Measurements from ENCODE around the gene SERINC5. TPM values are rescaled to one million over a fixed set of nuclear protein-coding genes. Genes with fewer than 3 reads are reported as not detected.

The SERINC5 gene
- total RNA-seq, 4 donors from 2014 or later: 9.5 to 54.5 (median 22.4) TPM

- Histone ChIP-seq H3K4me3 (no peak overlapping the region), H3K27ac (peak overlapping the region; percentile 10 to 28), H3K4me1 (no peaks in the 10 kb centered on the region), H3K27me3 (no peaks in the 10 kb centered on the region), H3K36me3 (no peaks in the 10 kb centered on the region), H3K9me3 (no peaks in the 10 kb centered on the region)
- no peak for DNase-seq
- no peak for TF ChIP-seq CTCF (IDR thresholded peaks at IDR 0.05)
- TF ChIP-seq POLR2A (IDR thresholded peaks at IDR 0.05): no peak
- intact Hi-C loops (cut with DNase I; ENCODE audit: low total_unique reads): no loop called here
Observed at GRCh38 chr5:80198920-80199319, 56.9 kb downstream of the SERINC5 start.

- no peaks in the 10 kb centered on the region for H3K27me3 ChIP-seq
- H3K9me3 ChIP-seq: no peaks in the 10 kb centered on the region
- H3K4me3 ChIP-seq: no peak overlapping the region
- no peak for TF ChIP-seq CTCF (IDR thresholded peaks at IDR 0.05)
- no peak for TF ChIP-seq POLR2A (IDR thresholded peaks at IDR 0.05)
- no peak for DNase-seq
- no peaks in the 10 kb centered on the region for H3K36me3 ChIP-seq
- peak overlapping the region; percentile 10 to 28 for H3K27ac ChIP-seq
- intact Hi-C loops (cut with DNase I; ENCODE audit: low total_unique reads): no loop called here
- H3K4me1 ChIP-seq: peaks cover 0 to 4% of the 10 kb centered on the region in 2 donors
Observed at GRCh38 chr5:80198399-80198798, 57.4 kb downstream of the SERINC5 start.

- H3K4me3 ChIP-seq: no peak overlapping the region
- H3K36me3 ChIP-seq: no peaks in the 10 kb centered on the region
- intact Hi-C loops (cut with DNase I; ENCODE audit: low total_unique reads): no loop called here
- no peak for DNase-seq
- H3K27ac ChIP-seq: no peak overlapping the region
- TF ChIP-seq CTCF (IDR thresholded peaks at IDR 0.05) (no peak), POLR2A (IDR thresholded peaks at IDR 0.05) (no peak)
- H3K27me3 ChIP-seq: no peaks in the 10 kb centered on the region
- no peaks in the 10 kb centered on the region for H3K9me3 ChIP-seq
- peaks cover 3 to 4% of the 10 kb centered on the region in 2 donors for H3K4me1 ChIP-seq
Observed at GRCh38 chr5:80195837-80196400, 59.9 kb downstream of the SERINC5 start.

- no peak for TF ChIP-seq CTCF (IDR thresholded peaks at IDR 0.05)
- no peak for TF ChIP-seq POLR2A (IDR thresholded peaks at IDR 0.05)
- DNase-seq: no peak
- Histone ChIP-seq H3K4me3 (no peak overlapping the region), H3K27me3 (no peaks in the 10 kb centered on the region), H3K27ac (peak overlapping the region; percentile 32 to 68), H3K36me3 (no peaks in the 10 kb centered on the region), H3K4me1 (peaks cover 3 to 4% of the 10 kb centered on the region in 2 donors), H3K9me3 (no peaks in the 10 kb centered on the region)
- intact Hi-C loops (cut with DNase I; ENCODE audit: low total_unique reads): no loop called here
Observed at GRCh38 chr5:80194468-80194867, 61.4 kb downstream of the SERINC5 start.

- no peak for DNase-seq
- TF ChIP-seq POLR2A (IDR thresholded peaks at IDR 0.05) (no peak), CTCF (IDR thresholded peaks at IDR 0.05) (no peak)
- intact Hi-C loops (cut with DNase I; ENCODE audit: low total_unique reads): no loop called here
- peaks cover 3 to 4% of the 10 kb centered on the region in 2 donors for H3K4me1 ChIP-seq
- H3K36me3 ChIP-seq: no peaks in the 10 kb centered on the region
- no peaks in the 10 kb centered on the region for H3K27me3 ChIP-seq
- no peak overlapping the region for H3K4me3 ChIP-seq
- peak overlapping the region; percentile 68 to 69 for H3K27ac ChIP-seq
- H3K9me3 ChIP-seq: no peaks in the 10 kb centered on the region
Observed at GRCh38 chr5:80193401-80193800, 62.4 kb downstream of the SERINC5 start.
